ENCODE results near the gene KANSL2. TPM values are rescaled to one million over a fixed set of nuclear protein-coding genes. Genes with fewer than 3 reads are reported as not detected.
A peak's percentile ranks its signal among the peaks of the same experiment; 100 is the strongest.

Gene KANSL2, protein sequence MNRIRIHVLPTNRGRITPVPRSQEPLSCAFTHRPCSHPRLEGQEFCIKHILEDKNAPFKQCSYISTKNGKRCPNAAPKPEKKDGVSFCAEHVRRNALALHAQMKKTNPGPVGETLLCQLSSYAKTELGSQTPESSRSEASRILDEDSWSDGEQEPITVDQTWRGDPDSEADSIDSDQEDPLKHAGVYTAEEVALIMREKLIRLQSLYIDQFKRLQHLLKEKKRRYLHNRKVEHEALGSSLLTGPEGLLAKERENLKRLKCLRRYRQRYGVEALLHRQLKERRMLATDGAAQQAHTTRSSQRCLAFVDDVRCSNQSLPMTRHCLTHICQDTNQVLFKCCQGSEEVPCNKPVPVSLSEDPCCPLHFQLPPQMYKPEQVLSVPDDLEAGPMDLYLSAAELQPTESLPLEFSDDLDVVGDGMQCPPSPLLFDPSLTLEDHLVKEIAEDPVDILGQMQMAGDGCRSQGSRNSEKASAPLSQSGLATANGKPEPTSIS
- total RNA-seq (2011; cell fraction: chromatin; rRNA removed; ENCODE audit: low replicate concordance): 193 and 271 TPM in 2 replicates
- 175 and 180 TPM in 2 replicates for total RNA-seq (2011; cell fraction: nucleolus; rRNA removed)
- 137 and 174 TPM in 2 replicates for total RNA-seq (2011; cell fraction: nucleoplasm; rRNA removed)
- total RNA-seq (2014; rRNA removed) (41.1 and 43.8 TPM in 2 replicates), total RNA-seq (2014; rRNA removed; fragmentation: Illumina TruSeq; extraction: Trizol) (65.0 and 70.3 TPM in 2 replicates), total RNA-seq (2015; rRNA removed; fragmentation: Illumina TruSeq; extraction: Trizol) (48.1 and 55.4 TPM in 2 replicates), total RNA-seq (2021) (43.6 and 44.8 TPM in 2 replicates), polyA plus RNA-seq (2011; rRNA removed) (60.3 and 63.9 TPM in 2 replicates), polyA plus RNA-seq (2014; fragmentation: Illumina TruSeq; extraction: Trizol) (45.6 and 48.5 TPM in 2 replicates), polyA plus RNA-seq (2014; fragmentation: Nextera tagmentation; extraction: Ambion mirVana) (10 to 100 TPM; 80.0 to 89.8 TPM), polyA plus RNA-seq (2014; rRNA removed) (51.6 and 57.6 TPM in 2 replicates), polyA minus RNA-seq (2011; rRNA and poly(A)+ RNA removed) (134 and 138 TPM in 2 replicates), Bru-seq, nascent RNA (percentile 92 among the genes with signal in this experiment), BruChase-seq, experiment 1, labeled RNA remaining after a 2-hour chase (percentile 91 among the genes with signal in this experiment), BruChase-seq, experiment 2, labeled RNA remaining after a 6-hour chase (percentile 90 among the genes with signal in this experiment)
- 54.6 and 68.2 TPM in 2 replicates for polyA plus RNA-seq (2011; cell fraction: cytosol; rRNA removed)
- polyA plus RNA-seq (2011; cell fraction: nucleus; rRNA removed): 83.7 and 86.1 TPM in 2 replicates
- polyA plus RNA-seq (2012): 27.8 and 47.9 TPM in 2 replicates
- 26.6 and 44.2 TPM in 2 replicates for polyA minus RNA-seq (2011; cell fraction: cytosol; rRNA and poly(A)+ RNA removed)
- 97.1 and 104 TPM in 2 replicates for polyA minus RNA-seq (2011; cell fraction: nucleus; rRNA and poly(A)+ RNA removed)
- long read RNA-seq, experiment 1, partial matches to known transcripts: 28 of 138 reads
- long read RNA-seq, experiment 1, other reads (novel, unspliced or antisense): 110 of 138 reads
- long read RNA-seq, experiment 2, partial matches to known transcripts: 5 of 27 reads
- long read RNA-seq, experiment 2, other reads (novel, unspliced or antisense): 22 of 27 reads
- long read RNA-seq, experiment 3, partial matches to known transcripts: 2 of 61 reads
- long read RNA-seq, experiment 3, other reads (novel, unspliced or antisense): 57 of 61 reads

DNA sequence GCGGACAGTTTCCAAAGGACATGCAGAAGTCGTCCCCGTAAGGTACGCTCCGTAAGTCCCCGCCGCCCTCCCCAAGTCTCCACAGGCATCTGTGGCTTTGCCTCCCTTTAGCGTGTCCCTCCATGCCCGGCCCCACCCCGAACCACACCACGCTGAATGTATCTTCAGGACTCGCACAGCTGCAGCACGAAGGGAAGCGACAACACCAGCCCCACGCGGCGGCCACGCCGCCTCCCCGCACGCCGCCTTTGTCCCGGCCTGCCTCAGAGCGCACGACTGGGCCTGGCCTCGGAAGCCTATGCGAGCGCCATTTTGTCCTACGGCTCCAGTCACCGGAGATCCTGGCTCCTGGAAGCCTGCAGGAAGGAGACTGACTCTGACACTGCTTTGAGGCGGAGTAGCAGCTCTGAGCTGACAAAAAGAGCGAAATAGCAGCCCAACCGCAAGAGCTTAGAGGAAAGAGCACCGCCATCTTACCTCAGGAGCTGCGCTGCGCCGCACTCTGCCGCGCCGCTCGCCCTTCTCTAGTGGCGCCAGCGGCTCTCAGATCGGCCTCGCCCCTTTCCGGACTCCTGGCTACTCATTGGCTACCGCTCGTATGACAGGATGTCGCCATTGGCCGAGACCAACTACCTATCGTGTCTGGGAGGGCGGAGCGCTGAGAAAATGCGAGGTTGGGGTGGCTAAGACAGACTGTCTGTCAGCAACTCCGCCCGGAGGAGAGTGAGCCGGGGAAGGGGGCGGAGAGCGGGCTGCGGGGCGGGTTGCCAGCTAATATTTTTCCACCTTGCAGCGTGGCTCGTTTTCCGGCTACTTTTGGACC, at the start of gene KANSL2:
TSS of gene KANSL2 (minus strand) at position 529 of the 823 bp plus-strand sequence. CDS start 606 bp downstream, outside the sequence.
- peak within 1 kb of the TSS; percentile 99 for H3K4me3 ChIP-seq
- CTCF ChIA-PET (ENCODE audit: low intra/inter-chr PET ratio): no interaction called here
- POLR2A ChIA-PET: interaction anchor here (0.6 to 4.7 kb wide), 10 partner anchors 9 to 584 kb away, joined by 3 to 45 read pairs (median 5); no protein-coding TSS in a partner anchor
- no TSS peak for BruUV-seq (replicated peaks)
- ATAC-seq: peak; percentile 98
- intact Hi-C loops (cut with micrococcal nuclease): loop anchor here (2.0 kb wide), 1 partner anchor 35 kb away; the partner anchor contains the start of gene CCNT1
- WGBS (ENCODE audit: insufficient coverage, low coverage, missing lambda C conversion rate): 1% methylated on average over 60 of the region's 64 CpGs
- peak; percentile 93 for FAIRE-seq
- H3K9me3 ChIP-seq (replicated peaks; ENCODE audit: control insufficient read depth, insufficient read depth, low read depth, low read length): no peaks in the 10 kb centered on the region
- no peaks in the 10 kb centered on the region for H3K9me1 ChIP-seq (ENCODE audit: control insufficient read depth, insufficient read depth, low read length)
- H3K4me1 ChIP-seq (replicated peaks in 1 of 2; ENCODE audit: control insufficient read depth in 2 of 2, insufficient read depth in 2 of 2, low read length in 2 of 2): peaks cover 9 to 21% of the 10 kb centered on the region in 2 experiments; a peak in 4 of 5 replicates
- peaks cover 41% of the 10 kb centered on the region for H3K36me3 ChIP-seq (ENCODE audit: control insufficient read depth, insufficient read depth, low read length)
- peak within 1 kb of the TSS; percentile 97 for H2AFZ ChIP-seq (ENCODE audit: low read depth, low read length)
- peak; percentile 95 to 99 (median 97) for DNase-seq (ENCODE audit: extremely low read depth in 1 of 4, low spot score in 3 of 4)
- H3K27me3 ChIP-seq (ENCODE audit: control insufficient read depth in 2 of 2, insufficient read depth in 2 of 2, low read length in 2 of 2): no peaks in the 10 kb centered on the region
- in situ Hi-C loops (cut with MboI): no loop called here
- peak within 1 kb of the TSS; percentile 97 for H3K27ac ChIP-seq (ENCODE audit: extremely low read depth, low read depth, low read length)
- peaks cover 51% of the 10 kb centered on the region for H3K79me2 ChIP-seq (ENCODE audit: control insufficient read depth, insufficient read depth, low read length)
- H3K9ac ChIP-seq (ENCODE audit: insufficient read depth in 1 of 2, low read depth in 2 of 2, low read length in 2 of 2): peak within 1 kb of the TSS; percentile 98 to 100
- H3K4me2 ChIP-seq (ENCODE audit: insufficient read depth, low read length): peak within 1 kb of the TSS; percentile 97
- H4K20me1 ChIP-seq (replicated peaks; ENCODE audit: control insufficient read depth, insufficient read depth, low read length): no peaks in the 10 kb centered on the region
- TF ChIP-seq JUNB (CRISPR knock-in tag; conservative IDR thresholded peaks at IDR 0.05): no peak
- TF ChIP-seq ZNF134 (CRISPR knock-in tag; conservative IDR thresholded peaks at IDR 0.05): no peak
- TF ChIP-seq ZNF764 (CRISPR knock-in tag; IDR thresholded peaks at IDR 0.05; ENCODE audit: low read depth): no peak; the same call in 1 of the 2 replicates
- TF ChIP-seq STAG1 (CRISPR knock-in tag; IDR thresholded peaks at IDR 0.05; ENCODE audit: borderline replicate concordance): no peak
- TF ChIP-seq ZBED1 (IDR thresholded peaks at IDR 0.05): 0 out of 2 replicates have a peak, but pooled peaks have one; percentile 58
- no peak for TF ChIP-seq BRCA1 (IDR thresholded peaks at IDR 0.05)
- TF ChIP-seq BRCA1 (CRISPR knock-in tag; IDR thresholded peaks at IDR 0.05): no peak
- no peak for TF ChIP-seq TAF15 (IDR thresholded peaks at IDR 0.05; ENCODE audit: low read depth, low read length)
- TF ChIP-seq, protein P1, sequence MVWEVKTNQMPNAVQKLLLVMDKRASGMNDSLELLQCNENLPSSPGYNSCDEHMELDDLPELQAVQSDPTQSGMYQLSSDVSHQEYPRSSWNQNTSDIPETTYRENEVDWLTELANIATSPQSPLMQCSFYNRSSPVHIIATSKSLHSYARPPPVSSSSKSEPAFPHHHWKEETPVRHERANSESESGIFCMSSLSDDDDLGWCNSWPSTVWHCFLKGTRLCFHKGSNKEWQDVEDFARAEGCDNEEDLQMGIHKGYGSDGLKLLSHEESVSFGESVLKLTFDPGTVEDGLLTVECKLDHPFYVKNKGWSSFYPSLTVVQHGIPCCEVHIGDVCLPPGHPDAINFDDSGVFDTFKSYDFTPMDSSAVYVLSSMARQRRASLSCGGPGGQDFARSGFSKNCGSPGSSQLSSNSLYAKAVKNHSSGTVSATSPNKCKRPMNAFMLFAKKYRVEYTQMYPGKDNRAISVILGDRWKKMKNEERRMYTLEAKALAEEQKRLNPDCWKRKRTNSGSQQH (CRISPR knock-in tag; IDR thresholded peaks at IDR 0.05): 0 out of 2 replicates have a peak, but pooled peaks have one; percentile 16
- TF ChIP-seq PRPF4 (IDR thresholded peaks at IDR 0.05; ENCODE audit: insufficient read depth, low read depth, low read length, poor library complexity, severe bottlenecking): no peak
- TF ChIP-seq FUS (optimal IDR thresholded peaks at IDR 0.05; ENCODE audit: low read depth, low read length): no peak
- TF ChIP-seq, protein P2, sequence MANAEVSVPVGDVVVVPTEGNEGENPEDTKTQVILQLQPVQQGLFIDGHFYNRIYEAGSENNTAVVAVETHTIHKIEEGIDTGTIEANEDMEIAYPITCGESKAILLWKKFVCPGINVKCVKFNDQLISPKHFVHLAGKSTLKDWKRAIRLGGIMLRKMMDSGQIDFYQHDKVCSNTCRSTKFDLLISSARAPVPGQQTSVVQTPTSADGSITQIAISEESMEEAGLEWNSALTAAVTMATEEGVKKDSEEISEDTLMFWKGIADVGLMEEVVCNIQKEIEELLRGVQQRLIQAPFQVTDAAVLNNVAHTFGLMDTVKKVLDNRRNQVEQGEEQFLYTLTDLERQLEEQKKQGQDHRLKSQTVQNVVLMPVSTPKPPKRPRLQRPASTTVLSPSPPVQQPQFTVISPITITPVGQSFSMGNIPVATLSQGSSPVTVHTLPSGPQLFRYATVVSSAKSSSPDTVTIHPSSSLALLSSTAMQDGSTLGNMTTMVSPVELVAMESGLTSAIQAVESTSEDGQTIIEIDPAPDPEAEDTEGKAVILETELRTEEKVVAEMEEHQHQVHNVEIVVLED (CRISPR knock-in tag; IDR thresholded peaks at IDR 0.05): no peak; the same call in none of the 2 replicates

All from K562 (cell line).